IMR-90 (cell line): ENCODE data around the gene ZNF132. TPM values are rescaled to one million over a fixed set of nuclear protein-coding genes. Genes with fewer than 3 reads are reported as not detected.

Source experiments
- ATAC-seq: fragments of 200-7000 bp; cut with Tn5 transposase; 2 replicates; pipeline ENCODE4 v1.9.1; 2020; ENCODE audit warnings: low read depth, mild to moderate bottlenecking, moderate library complexity
- BruUV-seq: library from RNA; stranded (reverse); fragments of 400-500 nt; replicated peaks from 2 replicates; lab custom pipeline; 2021; lab: Mats Ljungman, UMichigan
- CTCF ChIA-PET: fragments of 300-600 bp; formaldehyde crosslinking; extraction: SDS; loops from one replicate; lab custom pipeline; 2021; ENCODE audit warnings: antibody characterized with exemption; lab: Yijun Ruan, JAX
- POLR2A ChIA-PET: fragments of 300-600 bp; sonication (Branson Sonifier 250); formaldehyde crosslinking; loops from one replicate; lab custom pipeline; 2022; ENCODE audit warnings: antibody characterized with exemption; ENCODE audit not compliant: unreplicated experiment; lab: Charles Lee
- DNase-seq: peaks from one replicate; pipeline ENCODE4 v3.0.0; 2013
- H2AFZ ChIP-seq: replicated peaks from 2 replicates; pipeline ENCODE3; 2013; ENCODE audit warnings: low read length, mild to moderate bottlenecking; ENCODE audit not compliant: poor library complexity
- H2AK5ac ChIP-seq: 2 replicates; pipeline ENCODE4 v1.6.1; 2013; ENCODE audit warnings: low read depth, low read length, inconsistent platforms
- H2AK9ac ChIP-seq: replicated peaks from 2 replicates; pipeline ENCODE3; 2013; ENCODE audit warnings: mild to moderate bottlenecking, low read depth, low read length, moderate library complexity; ENCODE audit not compliant: poor library complexity
- H2BK120ac ChIP-seq: 2 replicates; pipeline ENCODE4 v1.6.1; 2013; ENCODE audit warnings: low read depth, low read length, inconsistent platforms
- H2BK15ac ChIP-seq: 3 replicates; pipeline ENCODE4 v1.6.1; 2013; ENCODE audit warnings: low read depth, low read length, inconsistent platforms
- H2BK20ac ChIP-seq: 2 replicates; pipeline ENCODE4 v1.6.1; 2013; ENCODE audit warnings: low read depth, mild to moderate bottlenecking, inconsistent platforms, low read length, moderate library complexity
- H2BK5ac ChIP-seq: 2 replicates; pipeline ENCODE4 v1.6.1; 2013; ENCODE audit warnings: mild to moderate bottlenecking, low read depth, low read length, inconsistent platforms; ENCODE audit not compliant: poor library complexity, severe bottlenecking
- H3K14ac ChIP-seq: replicated peaks from 2 replicates; pipeline ENCODE4 v1.6.1; 2013; ENCODE audit warnings: low read depth, low read length, inconsistent platforms
- H3K18ac ChIP-seq: 2 replicates; pipeline ENCODE4 v1.6.1; 2013; ENCODE audit warnings: low read depth, low read length, control low read depth
- H3K23ac ChIP-seq: 2 replicates; pipeline ENCODE4 v1.6.1; 2013; ENCODE audit warnings: low read depth, low read length, inconsistent platforms
- H3K27ac ChIP-seq: 2 replicates; pipeline ENCODE4 v1.5.1; 2013; ENCODE audit warnings: mild to moderate bottlenecking, control low read depth, low read length; ENCODE audit not compliant: insufficient read depth
- H3K27me3 ChIP-seq: 2 replicates; pipeline ENCODE4 v1.6.1; 2013; ENCODE audit warnings: low read length; ENCODE audit not compliant: control insufficient read depth, insufficient read depth
- H3K36me3 ChIP-seq: 2 replicates; pipeline ENCODE4 v1.6.1; 2013; ENCODE audit warnings: low read length, mixed read lengths; ENCODE audit not compliant: control insufficient read depth, insufficient read depth
- H3K4ac ChIP-seq: 2 replicates; pipeline ENCODE4 v1.6.1; 2013; ENCODE audit warnings: low read depth, low read length, inconsistent platforms
- H3K4me1 ChIP-seq: 2 replicates; pipeline ENCODE4 v1.6.1; 2013; ENCODE audit warnings: low read length, mixed read lengths; ENCODE audit not compliant: control insufficient read depth, insufficient read depth
- H3K4me2 ChIP-seq: 2 replicates; pipeline ENCODE4 v1.6.1; 2013; ENCODE audit warnings: low read depth, mild to moderate bottlenecking, control low read depth, low read length, moderate library complexity
- H3K4me3 ChIP-seq: 2 replicates; pipeline ENCODE4 v1.5.1; 2013; ENCODE audit warnings: low read depth, mild to moderate bottlenecking, control low read depth, low read length, moderate library complexity; ENCODE audit not compliant: insufficient read depth
- H3K56ac ChIP-seq: 2 replicates; pipeline ENCODE4 v1.6.1; 2013; ENCODE audit warnings: low read length, inconsistent platforms; ENCODE audit not compliant: insufficient read depth; ENCODE audit errors: extremely low read depth
- H3K79me1 ChIP-seq, 2 experiments: 2 replicates each; pipeline ENCODE4 v1.6.1; 2013; ENCODE audit warnings: low read length in 2 of 2, inconsistent platforms in 1 of 2, low read depth in 1 of 2
- H3K9ac ChIP-seq: 2 replicates; pipeline ENCODE4 v1.6.1; 2013; ENCODE audit warnings: low read depth, low read length, control low read depth
- H3K9me1 ChIP-seq: 2 replicates; pipeline ENCODE4 v1.6.1; 2013; ENCODE audit warnings: low read length, inconsistent platforms; ENCODE audit not compliant: insufficient read depth
- H3K9me3 ChIP-seq: 2 replicates; pipeline ENCODE4 v1.6.1; 2013; ENCODE audit warnings: low read length; ENCODE audit not compliant: control insufficient read depth, insufficient read depth
- H4K20me1 ChIP-seq: 2 replicates; pipeline ENCODE4 v1.6.1; 2013; ENCODE audit warnings: low read length, inconsistent platforms; ENCODE audit not compliant: insufficient read depth
- H4K5ac ChIP-seq: 2 replicates; pipeline ENCODE4 v1.6.1; 2013; ENCODE audit warnings: mild to moderate bottlenecking, low read depth, low read length, control low read depth
- H4K8ac ChIP-seq, 2 experiments: 2 replicates each; pipeline ENCODE4 v1.6.1; 2013; ENCODE audit warnings: low read depth in 2 of 2, low read length in 2 of 2, control low read depth in 1 of 2, inconsistent platforms in 1 of 2
- H4K91ac ChIP-seq: 2 replicates; pipeline ENCODE4 v1.6.1; 2013; ENCODE audit warnings: low read depth, low read length, inconsistent platforms; ENCODE audit not compliant: insufficient read depth
- BHLHE40 ChIP-seq: fragments of 150-350 bp; IDR thresholded peaks from 2 replicates; pipeline ENCODE4 v1.6.1; 2016; ENCODE audit warnings: mild to moderate bottlenecking, low read depth, low read length
- CEBPB ChIP-seq: IDR thresholded peaks from 2 replicates; pipeline ENCODE4 v1.6.1; 2012; ENCODE audit warnings: low read depth, low read length, improper control_type of control experiment
- CHD1 ChIP-seq: IDR thresholded peaks from 2 replicates; pipeline ENCODE4 v1.6.1; 2012; ENCODE audit warnings: low read depth, low read length, improper control_type of control experiment
- CTCF ChIP-seq: conservative IDR thresholded peaks from 2 replicates; pipeline ENCODE4 v1.5.1; 2012; ENCODE audit warnings: mild to moderate bottlenecking, low read depth, low read length, improper control_type of control experiment
- MAFK ChIP-seq: IDR thresholded peaks from 2 replicates; pipeline ENCODE4 v1.6.1; 2012; ENCODE audit warnings: low read depth, low read length, improper control_type of control experiment
- MAZ ChIP-seq: IDR thresholded peaks from 2 replicates; pipeline ENCODE4 v1.6.1; 2012; ENCODE audit warnings: low read depth, mild to moderate bottlenecking, low read length, improper control_type of control experiment, moderate library complexity, borderline replicate concordance
- MXI1 ChIP-seq: IDR thresholded peaks from 2 replicates; pipeline ENCODE4 v1.6.1; 2012; ENCODE audit warnings: low read depth, mild to moderate bottlenecking, low read length, moderate library complexity, borderline replicate concordance
- POLR2A ChIP-seq: IDR thresholded peaks from 2 replicates; pipeline ENCODE4 v1.6.1; 2012; ENCODE audit warnings: mild to moderate bottlenecking, low read depth, low read length
- RAD21 ChIP-seq: IDR thresholded peaks from 2 replicates; pipeline ENCODE4 v1.6.1; 2012; ENCODE audit warnings: low read length, improper control_type of control experiment
- RCOR1 ChIP-seq: IDR thresholded peaks from 2 replicates; pipeline ENCODE4 v1.6.1; 2012; ENCODE audit warnings: mild to moderate bottlenecking, low read length, improper control_type of control experiment; ENCODE audit not compliant: insufficient replicate concordance
- RFX5 ChIP-seq: IDR thresholded peaks from 2 replicates; pipeline ENCODE4 v1.8.0; 2012; ENCODE audit warnings: low read depth, mild to moderate bottlenecking, low read length, moderate library complexity
- SMC3 ChIP-seq: fragments of 150-350 bp; IDR thresholded peaks from 2 replicates; pipeline ENCODE4 v1.6.1; 2016; ENCODE audit warnings: low read depth, mild to moderate bottlenecking, antibody characterized with exemption, low read length, moderate library complexity
- whole genome bisulfite sequencing, 2 experiments: methylation state at CpG; one replicate each; pipeline versions ENCODE4 v1.1.5 to v1.1.7; 2013; ENCODE audit warnings: missing lambda C conversion rate in 2 of 2; ENCODE audit not compliant: insufficient read length in 1 of 2; ENCODE audit errors: extremely low coverage in 2 of 2; 5-methylcytosine and 5-hydroxymethylcytosine counted together
- dilution Hi-C: fragments of 300-500 bp; cut with HindIII; formaldehyde crosslinking; loops from one replicate; pipeline ENCODE4 v1.14.3; 2018; ENCODE audit warnings: low sequenced_read_pairs; ENCODE audit not compliant: unreplicated experiment
- in situ Hi-C: fragments of 300-500 bp; cut with MboI; formaldehyde crosslinking; loops from 3 replicates; pipeline ENCODE4 v1.14.3; 2019; ENCODE audit warnings: low sequenced_read_pairs, inconsistent platforms, mixed read lengths
- intact Hi-C: fragments of 100-400 bp; cut with micrococcal nuclease; formaldehyde crosslinking; loops from 2 replicates; pipeline ENCODE4 v1.10.0; 2022
- polyA plus RNA-seq, 3 experiments: library from polyadenylated mRNA; depleted of rRNA; stranded (reverse); fragments of >200 nt; gene quantifications; 2 replicates each; pipeline ENCODE4 v1.2.3, GENCODE V29; 2012; ENCODE audit warnings: low replicate concordance in 1 of 3
- total RNA-seq: library from RNA; depleted of rRNA; stranded (reverse); fragments of >200 nt; gene quantifications from 2 replicates; pipeline ENCODE4 v1.2.3, GENCODE V29; 2012
- TF ChIP-seq, protein P1 (sequence below): fragments of 150-350 bp; IDR thresholded peaks from 2 replicates; pipeline ENCODE4 v1.6.1; 2017; ENCODE audit warnings: mild to moderate bottlenecking, antibody characterized with exemption, low read length, low read depth
- TF ChIP-seq, protein P2 (sequence below): fragments of 150-350 bp; IDR thresholded peaks from 2 replicates; pipeline ENCODE4 v1.6.1; 2016; ENCODE audit warnings: low read depth, mild to moderate bottlenecking, low read length, moderate library complexity, borderline replicate concordance

ZNF132 gene
- total and polyA plus RNA-seq, 2 of the 4 experiments (the other 2 are of a cell fraction): 2.4 to 13.6 TPM

DNA sequence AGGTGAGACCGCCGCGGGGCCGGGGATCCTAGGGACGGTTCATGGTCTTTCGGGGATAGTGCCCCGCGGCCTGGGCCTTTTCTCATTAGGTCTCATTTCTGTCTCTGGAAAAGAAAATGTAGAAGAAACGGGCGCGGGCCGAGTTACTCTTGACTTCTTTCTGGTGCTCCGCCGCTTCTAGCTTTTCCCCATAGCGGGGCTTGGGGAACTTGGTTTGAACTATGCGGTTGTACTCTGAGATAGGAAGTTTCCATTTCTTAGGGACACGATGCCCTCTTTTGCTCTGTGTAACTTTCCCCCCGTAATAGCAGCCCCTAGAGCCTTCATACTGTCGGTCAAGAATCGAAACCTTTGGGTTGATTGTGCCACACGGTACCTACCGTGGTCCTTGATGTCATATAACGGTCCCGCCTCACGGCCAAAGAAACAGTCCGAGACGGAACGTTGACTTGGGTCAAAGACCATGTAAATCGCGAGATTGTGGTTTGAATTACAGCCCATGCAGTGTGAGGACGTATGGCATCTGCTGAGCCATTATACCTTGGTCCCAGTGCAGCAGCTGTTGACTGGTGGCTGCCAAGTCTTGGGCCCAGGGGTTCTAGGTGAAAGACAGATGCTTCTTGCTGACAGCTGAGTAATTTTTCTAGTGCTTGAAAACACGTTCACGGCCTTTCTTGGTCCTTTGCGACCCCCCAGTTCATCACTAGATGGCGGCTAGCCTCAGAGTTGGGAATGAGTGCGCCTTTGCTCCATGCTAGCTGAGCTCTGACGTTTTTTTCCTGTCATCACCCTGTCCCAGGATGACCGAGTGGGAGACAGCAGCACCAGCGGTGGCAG is 52.4 kb downstream of the ZNF132 start:
- Histone ChIP-seq H3K36me3 (peaks cover 5% of the 10 kb centered on the region), H3K14ac (peak overlapping the region; percentile 92), H3K27ac (peak overlapping the region; percentile 20; the same call in 1 of the 2 replicates), H3K18ac (no peak overlapping the region), H2AFZ (peak overlapping the region; percentile 77), H2BK120ac (no peak overlapping the region), H4K5ac (no peak overlapping the region), H3K23ac (peak overlapping the region; percentile 83), H2BK15ac (no peak overlapping the region), H2BK20ac (no peak overlapping the region), H2AK9ac (peak overlapping the region; percentile 100), H3K4ac (peak overlapping the region; percentile 71; the same call in 1 of the 2 replicates), H2AK5ac (peak overlapping the region; percentile 95), H3K9ac (peak overlapping the region; percentile 93), H3K4me1 (peaks cover 9% of the 10 kb centered on the region), H4K20me1 (peaks cover 36% of the 10 kb centered on the region), H4K8ac (peak overlapping the region; percentile 41 to 56; a peak in 2 of 4 replicates), H3K27me3 (no peaks in the 10 kb centered on the region), H3K9me1 (peaks cover 21% of the 10 kb centered on the region), H2BK5ac (no peak overlapping the region), H4K91ac (peak overlapping the region; percentile 31; the same call in 1 of the 2 replicates), H3K56ac (peak overlapping the region; percentile 79), H3K4me3 (peak overlapping the region; percentile 61), H3K9me3 (no peaks in the 10 kb centered on the region), H3K79me1 (peaks cover 13 to 53% of the 10 kb centered on the region in 2 experiments), H3K4me2 (peak overlapping the region; percentile 97)
- in situ Hi-C loops: no loop called here
- intact Hi-C loops: loop anchor here (1.0 kb wide), 1 partner anchor 112 kb away; no protein-coding TSS in a partner anchor
- ATAC-seq: no peak
- dilution Hi-C loops: no loop called here
- POLR2A ChIA-PET: no interaction called here
- CTCF ChIA-PET: no interaction called here
- TSS peak; percentile 46 for BruUV-seq
- DNase-seq: no peak
- WGBS, 2 experiments: 11% methylated on average over 25 of the region's 39 CpGs; no CpG with 5 or more reads in 1 of the 2 experiments
- TF ChIP-seq MXI1 (no peak), RFX5 (no peak), SMC3 (no peak; the same call in 1 of the 2 replicates), RCOR1 (no peak), BHLHE40 (no peak), MAFK (no peak), CTCF (no peak), CHD1 (no peak), POLR2A (no peak), MAZ (no peak), RAD21 (no peak), CEBPB (no peak)
- TF ChIP-seq, protein P1, sequence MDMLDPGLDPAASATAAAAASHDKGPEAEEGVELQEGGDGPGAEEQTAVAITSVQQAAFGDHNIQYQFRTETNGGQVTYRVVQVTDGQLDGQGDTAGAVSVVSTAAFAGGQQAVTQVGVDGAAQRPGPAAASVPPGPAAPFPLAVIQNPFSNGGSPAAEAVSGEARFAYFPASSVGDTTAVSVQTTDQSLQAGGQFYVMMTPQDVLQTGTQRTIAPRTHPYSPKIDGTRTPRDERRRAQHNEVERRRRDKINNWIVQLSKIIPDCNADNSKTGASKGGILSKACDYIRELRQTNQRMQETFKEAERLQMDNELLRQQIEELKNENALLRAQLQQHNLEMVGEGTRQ: no peak
- TF ChIP-seq, protein P2, sequence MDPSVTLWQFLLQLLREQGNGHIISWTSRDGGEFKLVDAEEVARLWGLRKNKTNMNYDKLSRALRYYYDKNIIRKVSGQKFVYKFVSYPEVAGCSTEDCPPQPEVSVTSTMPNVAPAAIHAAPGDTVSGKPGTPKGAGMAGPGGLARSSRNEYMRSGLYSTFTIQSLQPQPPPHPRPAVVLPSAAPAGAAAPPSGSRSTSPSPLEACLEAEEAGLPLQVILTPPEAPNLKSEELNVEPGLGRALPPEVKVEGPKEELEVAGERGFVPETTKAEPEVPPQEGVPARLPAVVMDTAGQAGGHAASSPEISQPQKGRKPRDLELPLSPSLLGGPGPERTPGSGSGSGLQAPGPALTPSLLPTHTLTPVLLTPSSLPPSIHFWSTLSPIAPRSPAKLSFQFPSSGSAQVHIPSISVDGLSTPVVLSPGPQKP: no peak
